Peyer's patch (tissue), 4 donors: Measurements from ENCODE around the gene DDX31.

Source experiments
- CTCF ChIP-seq, 6 experiments: fragments of 450-650 bp in 4 of 6; fragments of 200-600 bp in 2 of 6; sonication (generic) in 1 of 6; IDR thresholded peaks; one replicate each; pipeline ENCODE4 v1.5.1; 2017 to 2019; ENCODE audit warnings: antibody characterized with exemption in 6 of 6, mild to moderate bottlenecking in 3 of 6, moderate library complexity in 1 of 6
- POLR2A ChIP-seq, 2 donors: fragments of 450-650 bp; IDR thresholded peaks; one replicate each; pipeline ENCODE4 v1.5.1; 2017; ENCODE audit warnings: antibody characterized with exemption in 2 of 2, mild to moderate bottlenecking in 2 of 2, moderate library complexity in 2 of 2

DNA sequence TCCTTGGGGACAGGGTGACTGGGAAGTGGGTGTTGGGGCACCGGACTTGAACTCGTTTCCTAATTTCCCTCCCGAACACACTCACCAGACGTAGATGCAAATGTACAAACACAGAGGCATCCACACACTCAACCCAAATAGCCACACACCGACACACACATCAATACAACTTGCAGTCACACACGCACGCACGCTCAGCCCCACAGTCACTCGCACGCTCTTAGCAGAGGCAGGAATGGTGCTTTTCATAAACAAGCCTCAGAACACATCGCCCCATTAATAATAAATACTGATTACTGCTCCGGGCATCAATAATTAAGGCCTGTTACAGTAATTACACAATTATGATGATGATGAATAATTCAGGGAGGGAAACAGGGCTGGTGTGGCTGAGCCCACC lies 81.7 kb downstream of the DDX31 start:
- TF ChIP-seq CTCF (IDR thresholded peaks at IDR 0.05): no peak
- no peak for TF ChIP-seq POLR2A (IDR thresholded peaks at IDR 0.05)
